ENCODE results near the gene CTNNBL1.

The CTNNBL1 gene

DNA sequence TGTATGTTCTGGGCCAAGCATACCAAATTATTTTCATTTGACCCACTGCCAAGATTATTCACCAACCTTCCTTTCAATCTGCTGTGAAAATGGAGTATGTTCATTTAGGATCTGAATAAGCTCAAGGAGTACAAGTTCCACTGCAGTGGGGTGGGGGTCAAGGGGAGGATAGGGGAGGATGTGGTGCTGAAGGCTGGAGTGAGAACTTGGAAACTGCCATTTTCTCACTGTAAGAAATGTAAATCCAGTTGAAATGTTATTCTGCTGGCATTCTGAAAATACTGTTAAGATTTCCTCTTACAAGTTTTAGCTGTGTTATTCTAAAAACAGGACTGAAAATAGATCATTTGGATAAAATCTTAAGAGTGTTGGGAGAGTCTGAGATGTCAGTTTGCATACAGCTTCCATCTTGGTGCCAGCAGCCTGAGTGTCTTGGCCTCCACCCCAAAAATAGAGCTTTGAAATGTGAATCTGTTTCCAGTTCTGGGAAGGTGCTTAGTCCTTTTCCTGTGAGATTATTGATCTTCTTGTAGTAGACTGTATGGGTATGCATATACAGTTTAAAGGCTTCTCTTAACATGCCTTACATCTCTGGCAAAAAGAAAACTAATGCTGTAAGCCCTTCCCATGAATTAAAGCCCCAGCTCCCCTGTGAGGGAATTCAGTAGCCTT lies 84.3 kb downstream of the CTNNBL1 start:
- DNase-seq: no peak

GRCh38 chr20:37781626-37782025 lies 87.8 kb downstream of the CTNNBL1 start:
- DNase-seq: no peak

GRCh38 chr20:37786043-37786442 lies 92.2 kb downstream of the CTNNBL1 start:
- DNase-seq: no peak

GRCh38 chr20:37789408-37789807 lies 95.6 kb downstream of the CTNNBL1 start:
- no peak for DNase-seq

DNA sequence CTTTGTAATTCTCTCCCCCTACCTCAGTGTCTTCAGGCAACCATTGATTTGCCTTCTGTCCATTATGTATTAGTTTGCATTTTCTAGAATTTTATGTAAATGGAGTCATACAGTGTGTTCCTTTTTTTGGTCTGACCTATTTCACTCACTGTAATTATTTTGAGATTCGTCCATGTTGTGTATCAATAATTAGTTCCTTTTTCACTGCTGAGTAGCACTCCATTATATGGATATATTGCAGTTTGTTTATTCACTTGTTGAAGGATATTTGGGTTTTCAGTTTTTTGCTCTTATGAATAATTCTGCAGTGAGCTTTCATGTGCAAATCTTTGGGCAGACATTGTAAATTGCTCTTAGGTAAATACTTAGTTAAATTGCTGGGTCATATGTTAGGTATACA lies 97.1 kb downstream of the CTNNBL1 start:
- DNase-seq: no peak

GRCh38 chr20:37796121-37796520 lies 102.3 kb downstream of the CTNNBL1 start:
- DNase-seq: no peak

GRCh38 chr20:37796733-37797132 lies 102.9 kb downstream of the CTNNBL1 start:
- DNase-seq: no peak

GRCh38 chr20:37797669-37798175 lies 103.9 kb downstream of the CTNNBL1 start:
- DNase-seq: no peak

DNA sequence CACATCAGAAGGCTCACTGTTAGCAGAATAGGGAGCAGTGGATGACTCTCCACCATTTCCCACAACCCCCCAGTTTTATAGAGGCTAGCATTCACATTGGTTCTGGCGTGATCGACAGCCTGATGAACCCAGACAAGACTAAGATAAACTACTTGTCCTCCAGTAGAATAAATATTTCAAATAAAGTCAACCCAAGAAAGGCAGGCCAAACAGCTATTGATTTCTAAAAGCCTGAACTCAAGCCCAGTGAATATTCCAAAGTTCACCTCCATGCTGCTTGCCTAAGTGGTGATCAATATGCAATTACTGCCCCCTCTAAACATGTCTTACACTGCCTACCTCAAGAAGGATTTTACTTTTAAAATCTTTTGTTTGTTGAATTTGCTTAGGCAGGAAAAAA lies 104.5 kb downstream of the CTNNBL1 start:
- no peak for DNase-seq

DNA sequence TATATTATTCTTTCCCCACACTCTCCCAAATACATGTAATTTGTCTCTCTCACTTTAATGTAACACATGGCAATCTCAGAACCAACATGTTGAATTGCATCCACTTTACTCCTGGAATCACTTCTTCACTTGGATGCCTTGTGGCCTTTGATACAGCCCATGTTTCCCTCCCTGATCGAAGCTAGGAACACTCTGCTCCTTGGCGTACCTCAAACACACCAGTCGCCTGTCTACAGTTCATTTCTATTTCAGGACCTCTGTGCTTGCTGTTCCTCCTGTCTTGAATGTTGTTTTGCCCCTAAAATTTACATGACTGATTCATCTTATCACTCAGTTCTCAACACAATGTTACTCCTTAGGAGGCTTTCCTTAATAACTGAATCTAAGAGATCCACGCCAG lies 106.8 kb downstream of the CTNNBL1 start:
- DNase-seq: no peak

DNA sequence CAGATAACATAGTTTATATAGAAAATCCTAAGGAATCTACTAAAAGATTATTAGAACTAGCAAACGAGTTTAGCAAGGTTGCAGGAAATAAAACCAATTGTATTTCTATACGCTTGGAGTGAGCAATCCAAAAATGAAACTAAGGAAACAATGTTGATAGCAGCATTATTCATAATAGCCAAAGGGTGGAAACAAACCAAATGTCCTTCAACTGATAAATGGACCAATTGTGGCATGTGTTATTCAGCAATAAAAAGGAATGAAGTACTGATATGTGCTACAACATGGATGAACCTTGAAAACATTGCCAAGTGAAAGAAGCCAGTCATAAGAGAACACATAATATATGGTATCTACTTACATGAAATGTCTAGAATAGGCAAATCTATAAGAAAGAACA lies 108.1 kb downstream of the CTNNBL1 start:
- no peak for DNase-seq

- DNase-seq: no peak
Observed at GRCh38 chr20:37803438-37804307, 109.8 kb downstream of the CTNNBL1 start.

- no peak for DNase-seq
Observed at GRCh38 chr20:37804584-37805566, 111.0 kb downstream of the CTNNBL1 start.

DNA sequence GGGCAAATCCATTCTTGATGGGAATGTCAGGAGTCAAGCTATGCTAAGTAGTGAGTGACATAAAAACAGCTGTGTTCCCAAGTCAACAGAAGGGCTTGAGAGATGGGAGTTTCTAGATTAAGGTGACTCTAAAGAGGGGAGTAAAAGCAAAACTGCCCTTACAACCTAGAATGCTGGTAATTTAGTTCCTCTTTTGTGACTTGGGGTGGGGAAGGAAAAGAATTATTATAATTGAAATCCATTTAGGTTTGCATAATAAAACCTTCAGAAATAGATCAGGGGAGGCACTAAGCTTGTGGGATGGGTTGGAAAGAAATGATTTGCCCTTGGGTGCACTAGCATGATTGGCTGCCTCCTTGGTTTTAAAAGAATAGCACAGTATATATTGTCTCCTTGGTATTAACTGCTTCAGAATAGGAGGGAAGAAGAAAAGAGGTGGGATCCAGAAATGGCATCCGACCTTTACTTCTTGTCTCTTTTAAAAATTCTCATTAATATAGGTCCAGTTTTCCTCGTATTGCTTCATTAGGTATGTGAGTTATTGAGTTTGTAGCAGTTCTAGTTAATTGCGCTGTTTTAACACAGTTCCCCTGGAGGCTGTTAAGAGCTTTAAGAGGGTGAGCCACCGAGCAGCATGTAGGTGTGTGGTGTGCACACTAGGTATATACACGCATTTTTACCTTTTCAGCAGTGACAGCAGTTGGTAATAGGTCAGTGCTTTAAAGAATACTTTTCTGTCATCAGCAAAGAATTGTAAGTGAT lies 113.8 kb downstream of the CTNNBL1 start:
- no peak for DNase-seq

DNA sequence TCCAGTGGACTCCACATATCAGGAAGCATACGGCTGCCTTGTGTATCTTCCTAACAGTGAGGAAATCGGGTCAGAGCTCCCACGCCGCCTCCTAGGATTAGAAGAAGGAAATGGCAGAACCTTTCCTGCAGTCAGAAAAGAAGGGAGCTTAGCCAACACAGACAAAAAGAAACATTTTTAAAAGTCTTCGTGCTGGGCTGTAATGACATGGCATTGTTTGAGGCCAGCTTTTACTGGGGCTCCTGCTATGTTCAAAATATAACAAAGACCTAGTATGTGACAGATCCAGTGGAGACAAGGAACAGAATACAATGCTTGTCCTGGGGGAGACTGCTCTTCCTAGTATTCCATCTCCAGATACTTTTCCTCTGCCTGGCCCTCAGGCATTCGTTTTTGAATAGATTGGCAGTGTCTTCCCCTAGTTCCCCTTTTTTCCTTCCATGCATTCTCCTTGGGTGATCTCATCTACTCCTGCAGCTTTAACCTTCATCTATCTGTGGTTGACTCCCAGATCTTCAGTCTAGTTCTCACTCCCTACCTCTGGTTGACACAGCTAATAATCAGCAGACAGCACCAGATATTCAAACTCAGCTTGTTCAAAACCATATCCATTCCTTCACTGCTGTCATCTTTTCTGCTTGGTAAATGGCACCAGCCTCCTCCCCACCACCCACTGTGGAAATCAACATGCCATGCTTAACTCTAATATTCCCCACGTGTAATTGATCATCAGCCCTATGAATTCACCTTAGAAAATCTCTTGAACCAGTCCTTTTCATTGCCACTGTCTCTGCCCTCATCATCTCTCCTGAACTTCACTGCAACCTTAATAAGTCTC lies 114.6 kb downstream of the CTNNBL1 start:
- no peak for DNase-seq

- no peak for DNase-seq
Observed at GRCh38 chr20:37810027-37810426, 116.2 kb downstream of the CTNNBL1 start.

- DNase-seq: peak; percentile 26
Observed at GRCh38 chr20:37816003-37816402, 122.2 kb downstream of the CTNNBL1 start.

- no peak for DNase-seq
Observed at GRCh38 chr20:37816726-37817125, 122.9 kb downstream of the CTNNBL1 start.

- no peak for DNase-seq
Observed at GRCh38 chr20:37821696-37822095, 127.9 kb downstream of the CTNNBL1 start.

GRCh38 chr20:37822141-37822601 lies 128.3 kb downstream of the CTNNBL1 start:
- DNase-seq: no peak

All from NCI-H1436 treated with DMSO at 0.1 percent for 48 hours (cell line).